Fibroblast of pulmonary artery (primary cell): ENCODE measurements around the gene ZBTB16.

Experiments used
- DNase-seq: peaks from one replicate; pipeline ENCODE4 v3.0.0-alpha.2; 2010; ENCODE audit warnings: low read depth
- H3K4me3 ChIP-seq: replicated peaks from 2 replicates; pipeline ENCODE4 v1.5.1; 2011; ENCODE audit warnings: low read depth, mild to moderate bottlenecking, control low read depth, low read length, moderate library complexity
- TF ChIP-seq, protein P1 (sequence below): IDR thresholded peaks from 2 replicates; pipeline ENCODE4 v1.5.1; 2011; ENCODE audit warnings: mild to moderate bottlenecking, control low read depth, low read length, inconsistent platforms; ENCODE audit errors: missing control alignments

The ZBTB16 gene

GRCh38 chr11:114019046-114019445, 40.5 kb upstream of the ZBTB16 start:
- TF ChIP-seq, protein P1, sequence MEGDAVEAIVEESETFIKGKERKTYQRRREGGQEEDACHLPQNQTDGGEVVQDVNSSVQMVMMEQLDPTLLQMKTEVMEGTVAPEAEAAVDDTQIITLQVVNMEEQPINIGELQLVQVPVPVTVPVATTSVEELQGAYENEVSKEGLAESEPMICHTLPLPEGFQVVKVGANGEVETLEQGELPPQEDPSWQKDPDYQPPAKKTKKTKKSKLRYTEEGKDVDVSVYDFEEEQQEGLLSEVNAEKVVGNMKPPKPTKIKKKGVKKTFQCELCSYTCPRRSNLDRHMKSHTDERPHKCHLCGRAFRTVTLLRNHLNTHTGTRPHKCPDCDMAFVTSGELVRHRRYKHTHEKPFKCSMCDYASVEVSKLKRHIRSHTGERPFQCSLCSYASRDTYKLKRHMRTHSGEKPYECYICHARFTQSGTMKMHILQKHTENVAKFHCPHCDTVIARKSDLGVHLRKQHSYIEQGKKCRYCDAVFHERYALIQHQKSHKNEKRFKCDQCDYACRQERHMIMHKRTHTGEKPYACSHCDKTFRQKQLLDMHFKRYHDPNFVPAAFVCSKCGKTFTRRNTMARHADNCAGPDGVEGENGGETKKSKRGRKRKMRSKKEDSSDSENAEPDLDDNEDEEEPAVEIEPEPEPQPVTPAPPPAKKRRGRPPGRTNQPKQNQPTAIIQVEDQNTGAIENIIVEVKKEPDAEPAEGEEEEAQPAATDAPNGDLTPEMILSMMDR = no peak
- no peak overlapping the region for H3K4me3 ChIP-seq
- DNase-seq = no peak

DNA sequence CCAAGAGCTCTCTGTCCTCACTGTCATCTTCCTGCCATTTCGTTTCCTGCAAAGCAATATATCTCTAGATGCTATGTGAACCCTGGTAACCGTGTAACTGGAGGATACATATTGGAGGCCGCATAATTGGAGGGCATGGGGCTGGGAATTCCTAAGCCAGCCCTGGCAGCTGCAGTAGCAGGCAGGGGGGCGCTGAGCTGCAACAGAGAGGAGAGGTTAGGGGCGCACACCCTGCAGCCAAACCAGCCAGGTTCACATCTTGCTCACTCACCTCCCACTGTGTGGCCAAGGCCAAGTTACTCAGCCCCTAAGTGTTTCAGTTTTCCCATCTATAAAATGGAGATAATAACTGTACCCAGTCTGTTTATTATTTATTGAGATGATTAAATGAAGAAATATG, 39.9 kb upstream of the ZBTB16 start:
- no peak for DNase-seq
- TF ChIP-seq, protein P1 = no peak

GRCh38 chr11:114025329-114025907, 34.1 kb upstream of the ZBTB16 start:
- DNase-seq = no peak
- H3K4me3 ChIP-seq = no peak overlapping the region
- TF ChIP-seq, protein P1 = no peak

More for the DNA sequence above, 39.9 kb upstream of the ZBTB16 start:
- no peak overlapping the region for H3K4me3 ChIP-seq

GRCh38 chr11:114026355-114026754, 33.2 kb upstream of the ZBTB16 start:
- DNase-seq = peak; percentile 55
- H3K4me3 ChIP-seq = no peak overlapping the region
- TF ChIP-seq, protein P1 = peak; percentile 46

DNA sequence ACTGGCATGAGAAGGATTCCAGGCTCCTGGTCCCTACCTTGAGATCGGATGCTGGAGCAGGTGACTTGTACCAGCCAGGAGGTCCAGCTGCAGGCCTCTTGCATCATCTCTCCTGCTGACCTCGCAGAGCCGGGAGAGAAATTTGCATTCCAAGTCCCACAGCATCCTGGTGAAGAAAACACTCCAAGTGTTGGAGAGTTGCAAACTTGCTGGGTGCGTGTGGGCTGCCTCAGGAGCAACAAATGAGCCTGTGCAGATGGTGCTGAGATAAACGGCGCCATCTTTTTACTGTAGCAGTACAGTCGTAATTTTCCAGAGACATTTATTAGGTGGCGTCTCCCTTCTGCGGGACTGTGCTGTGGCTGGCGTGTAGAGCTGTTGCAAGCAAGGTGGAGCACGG, 32.1 kb upstream of the ZBTB16 start:
- DNase-seq = no peak
- TF ChIP-seq, protein P1 = no peak

GRCh38 chr11:114027926-114028325, 31.6 kb upstream of the ZBTB16 start:
- peak; percentile 34 for DNase-seq
- TF ChIP-seq, protein P1 = peak; percentile 29
- H3K4me3 ChIP-seq = no peak overlapping the region

More for the DNA sequence above, 32.1 kb upstream of the ZBTB16 start:
- no peak overlapping the region for H3K4me3 ChIP-seq

DNA sequence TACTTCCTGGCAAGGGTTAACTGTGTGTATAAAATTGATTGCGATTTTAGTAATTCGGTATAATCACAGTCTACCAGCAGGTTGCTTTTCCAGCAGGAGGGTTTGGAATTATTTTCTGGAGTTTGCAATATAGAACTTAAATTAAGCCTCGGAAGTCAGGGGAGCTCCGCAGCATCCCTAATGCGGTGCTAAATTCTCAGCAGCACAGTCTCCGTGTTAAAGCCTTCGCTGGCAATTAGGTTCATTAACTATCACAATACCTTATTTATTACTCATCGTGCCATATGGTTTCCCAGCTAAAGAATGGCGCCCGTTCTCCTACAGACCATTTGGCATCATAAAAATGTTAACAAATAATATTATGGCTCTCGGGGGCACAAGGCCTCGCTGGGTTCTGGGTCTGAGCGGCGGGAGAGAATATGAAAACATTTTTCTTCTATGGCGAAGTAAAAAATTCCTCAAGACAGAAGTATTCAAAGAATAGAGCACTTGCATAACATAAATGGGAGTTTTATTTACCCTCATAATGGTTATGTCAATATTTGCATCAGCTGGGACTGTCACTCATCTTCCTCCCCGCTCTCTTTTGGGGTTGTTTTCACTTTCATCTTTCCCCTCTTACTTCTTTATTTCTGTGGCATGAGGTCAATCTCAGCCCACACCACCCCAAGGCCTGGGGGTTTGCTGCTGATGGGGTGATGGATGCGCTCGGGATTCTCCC, 28.1 kb upstream of the ZBTB16 start:
- TF ChIP-seq, protein P1 = no peak
- DNase-seq = no peak
- no peak overlapping the region for H3K4me3 ChIP-seq
